ENCODE results near the gene MYO7B.

DNA sequence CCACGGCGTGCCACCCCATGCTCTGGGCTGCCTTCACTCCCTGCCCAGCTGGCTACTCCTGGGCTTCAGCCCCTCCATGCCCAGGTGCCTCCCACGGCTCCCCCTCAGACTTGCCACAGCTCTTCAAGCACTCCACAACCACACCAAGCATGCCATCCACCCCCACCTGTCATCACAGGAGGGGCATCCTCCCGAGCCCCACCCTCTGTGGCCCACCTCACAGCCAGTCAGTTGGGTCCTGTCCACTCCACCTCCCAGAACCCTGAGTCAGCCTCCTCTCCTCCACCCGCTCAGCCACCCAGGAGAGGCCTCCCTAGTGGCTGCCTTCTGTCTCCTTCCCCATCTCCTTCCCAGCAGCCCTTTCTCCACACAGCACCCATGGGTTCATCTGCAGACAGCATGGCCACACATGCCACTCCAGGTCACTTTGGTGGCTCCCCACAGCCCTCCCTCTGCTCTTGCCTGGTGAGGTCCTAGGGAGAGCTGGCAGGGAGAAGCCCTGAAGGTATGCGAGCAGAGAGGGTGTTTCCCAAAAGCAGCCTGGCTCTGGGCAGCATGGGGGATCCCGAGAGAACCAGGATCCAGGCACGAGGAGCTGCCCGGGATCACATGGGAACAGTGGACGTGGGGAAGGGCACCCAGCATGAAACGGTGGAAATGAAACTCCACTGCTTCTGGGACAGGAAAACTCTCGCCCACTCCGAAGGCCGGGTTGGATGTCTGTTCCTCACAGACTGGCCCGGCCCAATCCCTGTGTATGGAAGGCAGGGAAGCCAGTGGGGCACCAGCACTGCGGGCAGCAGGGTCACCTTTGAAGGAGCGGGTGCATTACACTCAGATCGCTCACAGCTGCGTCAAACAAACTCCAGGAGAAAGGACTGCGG, 137.1 kb downstream of the MYO7B start:
- TF ChIP-seq, protein P1, sequence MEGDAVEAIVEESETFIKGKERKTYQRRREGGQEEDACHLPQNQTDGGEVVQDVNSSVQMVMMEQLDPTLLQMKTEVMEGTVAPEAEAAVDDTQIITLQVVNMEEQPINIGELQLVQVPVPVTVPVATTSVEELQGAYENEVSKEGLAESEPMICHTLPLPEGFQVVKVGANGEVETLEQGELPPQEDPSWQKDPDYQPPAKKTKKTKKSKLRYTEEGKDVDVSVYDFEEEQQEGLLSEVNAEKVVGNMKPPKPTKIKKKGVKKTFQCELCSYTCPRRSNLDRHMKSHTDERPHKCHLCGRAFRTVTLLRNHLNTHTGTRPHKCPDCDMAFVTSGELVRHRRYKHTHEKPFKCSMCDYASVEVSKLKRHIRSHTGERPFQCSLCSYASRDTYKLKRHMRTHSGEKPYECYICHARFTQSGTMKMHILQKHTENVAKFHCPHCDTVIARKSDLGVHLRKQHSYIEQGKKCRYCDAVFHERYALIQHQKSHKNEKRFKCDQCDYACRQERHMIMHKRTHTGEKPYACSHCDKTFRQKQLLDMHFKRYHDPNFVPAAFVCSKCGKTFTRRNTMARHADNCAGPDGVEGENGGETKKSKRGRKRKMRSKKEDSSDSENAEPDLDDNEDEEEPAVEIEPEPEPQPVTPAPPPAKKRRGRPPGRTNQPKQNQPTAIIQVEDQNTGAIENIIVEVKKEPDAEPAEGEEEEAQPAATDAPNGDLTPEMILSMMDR (IDR thresholded peaks at IDR 0.05; ENCODE audit: low read depth, low read length) = no peak
- TF ChIP-seq EZH2phosphoT487 (IDR thresholded peaks at IDR 0.05; ENCODE audit: low read depth) = no peak

Measured in OCI-LY3 (cell line).